Activated T-helper 1 cell treated with Interleukin-2 at 50 U/mL for 16 hours (primary cell): ENCODE measurements around the gene PARP6.

ENCODE experiments used
- DNase-seq: peaks from one replicate; pipeline ENCODE4 v3.0.0-alpha.2; 2020; ENCODE audit warnings: low read depth

Gene PARP6

DNA sequence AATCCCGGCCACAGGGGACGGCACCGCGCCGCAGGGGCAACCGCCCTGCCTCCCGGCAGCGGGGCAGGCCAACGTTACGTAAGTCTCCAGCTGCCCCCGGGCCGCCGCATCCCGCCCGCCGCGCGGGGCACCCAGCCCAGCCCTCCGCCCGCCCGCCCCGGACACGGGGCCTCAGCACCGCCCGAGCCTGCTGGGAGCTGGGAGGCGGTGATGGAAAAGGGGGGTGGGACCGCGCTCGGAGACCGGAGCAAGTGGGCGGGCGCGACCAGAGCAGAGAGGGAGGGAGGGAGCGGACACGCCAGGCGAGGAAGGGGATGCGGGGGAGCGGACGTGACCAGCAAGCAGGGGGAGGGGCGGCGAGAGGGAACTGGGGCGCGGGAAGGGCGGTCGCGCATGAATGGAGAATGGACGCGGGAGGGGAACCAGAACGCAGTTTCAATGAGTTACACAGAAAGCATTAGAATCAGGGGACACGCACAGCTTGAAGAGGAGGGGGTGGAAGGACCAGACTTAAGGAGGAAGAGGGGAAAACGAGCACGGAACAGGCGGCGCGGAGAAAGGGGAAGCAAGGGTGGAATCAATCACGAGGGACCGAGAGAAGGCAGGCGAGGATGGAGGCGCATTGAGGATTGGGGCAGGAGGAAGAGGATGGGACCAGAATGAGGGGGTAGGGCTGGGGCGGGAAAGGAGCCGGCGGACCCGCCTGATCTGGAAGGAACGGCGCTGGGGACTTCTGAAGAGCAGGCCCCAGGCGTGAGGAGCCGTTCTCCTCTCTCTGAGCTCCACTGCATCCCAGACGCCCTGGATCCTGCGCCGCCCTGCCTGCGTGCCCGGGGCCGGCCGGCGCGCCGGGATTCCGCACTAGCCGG, 41.9 kb downstream of the PARP6 start:
- DNase-seq = no peak

GRCh38 chr15:72229947-72230196, 42.5 kb downstream of the PARP6 start:
- no peak for DNase-seq

GRCh38 chr15:72229076-72229946, 43.0 kb downstream of the PARP6 start:
- DNase-seq = no peak

- no peak for DNase-seq
Measured at GRCh38 chr15:72227720-72228119, 44.6 kb downstream of the PARP6 start.

- no peak for DNase-seq
Measured at GRCh38 chr15:72227192-72227586, 45.2 kb downstream of the PARP6 start.

GRCh38 chr15:72223278-72223677, 49.1 kb downstream of the PARP6 start:
- DNase-seq = no peak

GRCh38 chr15:72222393-72222792, 50.0 kb downstream of the PARP6 start:
- DNase-seq = no peak

DNA sequence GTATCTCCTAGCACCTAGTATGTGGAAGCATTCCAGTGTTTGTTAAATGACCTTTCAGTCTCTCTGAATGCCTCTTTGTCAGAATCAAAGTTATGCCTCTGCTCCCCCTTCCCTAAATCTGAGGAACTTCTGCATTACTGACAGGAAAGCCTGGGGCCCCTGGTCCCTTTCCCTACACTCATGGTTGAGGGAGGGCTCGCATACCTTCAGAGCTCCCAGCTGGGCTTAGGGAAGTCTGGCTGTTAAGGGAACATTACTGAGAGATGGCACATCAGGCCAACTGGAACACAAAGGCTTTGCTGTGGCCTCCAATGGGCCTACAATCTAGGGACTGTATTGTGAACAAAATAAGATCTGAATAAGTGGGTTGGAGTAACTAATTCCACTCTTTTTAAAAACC, 51.7 kb downstream of the PARP6 start:
- no peak for DNase-seq

DNA sequence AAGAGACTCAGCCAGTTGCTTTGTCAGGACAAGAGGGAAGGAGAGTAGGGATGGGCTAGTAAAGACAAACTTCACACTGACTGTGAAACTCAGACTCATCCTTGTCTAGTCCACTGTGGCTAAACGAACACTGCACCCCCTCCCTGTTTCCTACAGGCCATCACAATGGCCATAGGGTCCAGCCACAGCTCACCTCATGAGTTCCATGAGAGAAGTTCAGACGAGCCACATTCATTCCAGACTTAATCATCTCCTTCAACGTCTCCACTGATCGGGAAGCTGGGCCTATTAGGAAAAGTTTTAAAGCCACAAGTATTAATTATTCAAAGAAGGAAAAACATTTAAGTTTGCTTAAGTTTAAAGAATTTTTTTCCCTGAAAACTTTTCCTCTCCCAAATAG, 55.1 kb downstream of the PARP6 start:
- DNase-seq = no peak

DNA sequence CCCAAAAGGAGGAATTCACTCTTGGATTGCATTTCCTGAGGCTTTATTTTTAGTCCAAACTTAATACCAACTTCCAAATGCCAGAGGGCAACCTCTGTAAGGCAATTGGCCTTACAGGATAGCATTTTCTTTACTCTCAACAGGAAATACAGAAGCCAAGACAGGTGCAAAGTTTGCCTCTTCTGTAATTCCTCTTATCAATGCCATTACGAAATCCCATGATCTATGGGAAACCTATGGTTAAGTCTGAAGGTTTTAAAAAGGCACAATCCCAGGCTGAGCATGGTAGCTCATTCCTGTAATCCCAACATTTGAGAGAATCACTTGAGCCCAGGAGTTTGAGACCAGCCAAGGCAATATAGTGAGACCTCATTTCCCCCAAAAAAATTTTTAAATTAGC, 56.3 kb downstream of the PARP6 start:
- DNase-seq = no peak

- DNase-seq = no peak
Measured at GRCh38 chr15:72207558-72208085, 64.7 kb downstream of the PARP6 start.

GRCh38 chr15:72206677-72207000, 65.7 kb downstream of the PARP6 start:
- DNase-seq = no peak

DNA sequence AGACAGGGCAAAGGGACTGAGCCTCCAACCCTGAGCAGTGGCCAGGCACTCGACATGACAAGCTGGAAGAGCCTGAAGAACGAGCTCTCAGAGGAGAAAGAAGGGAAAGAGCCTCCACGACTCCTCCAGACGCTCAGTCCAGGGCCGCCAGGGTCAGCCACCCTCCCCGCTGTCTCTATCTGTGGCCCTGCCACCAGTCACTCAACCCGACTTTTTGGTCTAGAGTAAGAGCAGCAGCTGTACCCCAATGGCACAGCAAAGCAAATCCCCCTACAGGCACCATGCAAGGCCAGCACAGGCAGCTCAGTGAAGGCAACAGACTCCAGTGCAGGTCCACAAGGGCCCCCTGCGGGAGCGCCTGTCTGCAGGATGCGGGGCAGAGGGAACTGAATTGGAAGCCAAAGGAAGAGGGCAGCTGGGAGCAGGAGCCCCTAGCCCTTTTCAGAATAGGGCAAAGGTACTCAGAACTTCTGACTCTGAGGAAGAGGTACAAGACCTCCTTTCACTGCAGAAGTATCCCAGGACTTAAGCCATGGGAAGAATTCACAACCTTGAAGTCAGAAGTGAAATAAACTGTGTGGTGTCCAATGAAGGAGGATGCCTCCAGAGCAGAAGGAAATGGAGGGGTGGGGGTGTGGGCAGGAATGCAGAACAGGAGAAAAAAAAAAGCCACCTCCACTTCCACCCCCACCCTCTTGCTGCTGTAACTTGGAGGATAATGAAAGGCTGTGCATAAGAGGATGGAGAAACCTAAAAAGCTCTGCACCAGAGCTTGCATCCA, 66.3 kb downstream of the PARP6 start:
- no peak for DNase-seq

GRCh38 chr15:72205273-72205672, 67.1 kb downstream of the PARP6 start:
- no peak for DNase-seq

- DNase-seq = no peak
Measured at GRCh38 chr15:72203507-72203837, 68.9 kb downstream of the PARP6 start.

DNA sequence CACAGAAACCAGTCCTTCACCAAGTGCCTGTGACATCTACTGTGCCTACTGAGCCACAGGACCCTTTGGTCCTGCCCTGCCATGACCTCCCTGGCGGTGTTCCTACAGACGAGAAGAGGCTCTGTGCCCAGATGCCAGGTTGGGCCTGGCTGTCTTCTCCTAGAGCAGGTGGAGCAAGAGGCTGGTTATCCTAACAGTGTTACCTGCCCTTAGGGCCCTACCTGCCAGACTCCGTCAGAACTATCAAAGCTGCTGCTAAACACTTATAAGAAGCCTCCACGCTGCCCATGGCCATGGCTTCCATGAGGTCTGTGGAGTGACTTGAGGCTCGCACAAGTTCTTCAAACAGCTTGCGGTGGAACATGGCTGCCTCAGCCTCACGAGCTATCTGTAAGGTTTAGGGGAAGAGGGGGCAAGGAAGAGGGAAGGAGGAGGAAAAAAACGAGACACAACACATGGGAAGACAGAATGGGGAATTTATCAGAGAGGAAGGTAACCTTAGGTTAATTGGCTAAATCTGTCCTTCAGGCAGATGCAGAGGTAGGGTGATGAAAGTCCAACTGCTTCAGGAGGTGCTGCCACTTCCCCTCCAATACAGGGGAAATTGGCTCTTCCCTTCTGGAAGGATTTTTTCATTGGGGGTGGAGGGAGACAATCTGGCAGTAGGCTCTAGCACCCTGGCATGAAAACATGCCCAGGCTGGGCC, 69.4 kb downstream of the PARP6 start:
- no peak for DNase-seq

DNA sequence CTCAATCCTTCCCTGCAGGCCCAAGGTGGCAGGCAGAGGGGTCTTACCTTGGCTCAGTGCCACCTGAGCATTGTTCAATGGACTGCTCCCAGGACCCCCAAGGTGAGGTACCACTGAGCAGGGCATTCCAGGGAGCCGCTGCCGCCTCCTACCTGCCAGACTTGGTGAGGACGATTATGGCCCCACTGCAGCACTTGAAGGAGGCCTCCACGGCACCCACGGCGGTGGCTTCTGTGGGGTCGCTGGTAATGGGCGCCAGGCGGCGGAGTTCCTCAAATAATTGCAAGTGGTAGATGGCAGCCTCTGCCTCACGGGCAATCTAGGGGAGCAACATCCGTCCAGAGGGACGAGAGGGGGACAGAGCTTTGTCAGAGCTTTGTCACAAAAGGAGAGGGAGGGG, 70.1 kb downstream of the PARP6 start:
- no peak for DNase-seq

- DNase-seq = no peak
Measured at GRCh38 chr15:72201391-72201921, 70.9 kb downstream of the PARP6 start.

- DNase-seq = no peak
Measured at GRCh38 chr15:72200395-72201237, 71.7 kb downstream of the PARP6 start.

DNA sequence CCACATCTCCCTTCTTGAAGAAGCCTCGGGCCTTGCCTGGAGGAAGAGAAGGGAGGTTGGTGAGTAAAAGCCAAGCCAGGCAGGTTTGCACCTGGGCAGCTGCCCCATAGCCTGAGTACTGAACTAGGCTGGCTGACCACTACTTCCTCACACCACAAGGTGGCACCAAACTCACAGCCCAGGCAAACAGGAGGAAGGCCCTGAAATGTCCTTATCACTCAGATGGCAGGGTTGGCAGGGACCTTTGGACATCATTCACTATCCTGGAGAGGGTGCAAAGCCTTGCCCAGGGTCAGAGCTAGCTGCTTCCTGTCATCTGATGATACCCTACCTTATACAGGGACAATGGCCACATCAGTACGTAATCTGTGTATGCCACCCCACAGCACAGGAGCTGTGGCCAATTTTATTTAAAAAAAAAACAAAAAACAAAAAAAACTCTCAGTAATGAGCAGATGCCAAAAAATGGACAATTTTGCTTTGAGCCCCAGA, 72.6 kb downstream of the PARP6 start:
- DNase-seq = peak; percentile 53

- no peak for DNase-seq
Measured at GRCh38 chr15:72199205-72199515, 73.2 kb downstream of the PARP6 start.
